ENCODE data around the gene PTPRM.

The PTPRM gene

DNA sequence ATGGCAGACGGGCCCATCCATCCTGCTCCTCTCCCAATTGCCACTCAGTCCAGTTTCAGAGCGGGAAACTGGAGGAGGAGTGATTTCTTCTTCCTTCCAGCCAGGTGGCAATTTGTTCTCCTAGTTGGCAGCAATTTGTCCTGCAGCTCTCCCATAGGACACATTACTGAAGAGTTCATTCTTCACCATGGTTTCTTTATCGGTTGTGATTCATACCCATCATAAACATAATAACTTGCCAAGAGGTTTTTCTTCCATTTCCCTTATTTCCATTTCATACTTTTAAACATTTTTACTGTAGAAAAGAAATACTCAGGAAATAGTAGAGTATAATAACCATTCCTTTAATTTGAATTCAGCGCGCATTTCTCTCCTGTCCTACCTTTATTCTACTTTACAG, 664.2 kb downstream of the PTPRM start:
- TF ChIP-seq, protein P1, sequence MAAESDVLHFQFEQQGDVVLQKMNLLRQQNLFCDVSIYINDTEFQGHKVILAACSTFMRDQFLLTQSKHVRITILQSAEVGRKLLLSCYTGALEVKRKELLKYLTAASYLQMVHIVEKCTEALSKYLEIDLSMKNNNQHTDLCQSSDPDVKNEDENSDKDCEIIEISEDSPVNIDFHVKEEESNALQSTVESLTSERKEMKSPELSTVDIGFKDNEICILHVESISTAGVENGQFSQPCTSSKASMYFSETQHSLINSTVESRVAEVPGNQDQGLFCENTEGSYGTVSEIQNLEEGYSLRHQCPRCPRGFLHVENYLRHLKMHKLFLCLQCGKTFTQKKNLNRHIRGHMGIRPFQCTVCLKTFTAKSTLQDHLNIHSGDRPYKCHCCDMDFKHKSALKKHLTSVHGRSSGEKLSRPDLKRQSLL (tag by site-specific recombination; IDR thresholded peaks at IDR 0.05), result no peak
- TF ChIP-seq, protein P2, sequence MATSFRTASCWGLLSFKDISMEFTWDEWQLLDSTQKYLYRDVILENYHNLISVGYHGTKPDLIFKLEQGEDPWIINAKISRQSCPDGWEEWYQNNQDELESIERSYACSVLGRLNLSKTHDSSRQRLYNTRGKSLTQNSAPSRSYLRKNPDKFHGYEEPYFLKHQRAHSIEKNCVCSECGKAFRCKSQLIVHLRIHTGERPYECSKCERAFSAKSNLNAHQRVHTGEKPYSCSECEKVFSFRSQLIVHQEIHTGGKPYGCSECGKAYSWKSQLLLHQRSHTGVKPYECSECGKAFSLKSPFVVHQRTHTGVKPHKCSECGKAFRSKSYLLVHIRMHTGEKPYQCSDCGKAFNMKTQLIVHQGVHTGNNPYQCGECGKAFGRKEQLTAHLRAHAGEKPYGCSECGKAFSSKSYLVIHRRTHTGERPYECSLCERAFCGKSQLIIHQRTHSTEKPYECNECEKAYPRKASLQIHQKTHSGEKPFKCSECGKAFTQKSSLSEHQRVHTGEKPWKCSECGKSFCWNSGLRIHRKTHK (tag by site-specific recombination; IDR thresholded peaks at IDR 0.05), result no peak
- TF ChIP-seq IKZF3 (tag by site-specific recombination; IDR thresholded peaks at IDR 0.05) (no peak), ZFP3 (tag by site-specific recombination; IDR thresholded peaks at IDR 0.05; ENCODE audit: low read depth) (no peak), GLIS2 (tag by site-specific recombination; IDR thresholded peaks at IDR 0.05) (no peak), ZNF791 (tag by site-specific recombination; IDR thresholded peaks at IDR 0.05) (no peak), ZNF157 (tag by site-specific recombination; IDR thresholded peaks at IDR 0.05) (no peak), REPIN1 (tag by site-specific recombination; IDR thresholded peaks at IDR 0.05; ENCODE audit: low read depth) (no peak), ZNF416 (tag by site-specific recombination; IDR thresholded peaks at IDR 0.05) (no peak), ZNF548 (tag by site-specific recombination; IDR thresholded peaks at IDR 0.05) (no peak), ZNF221 (tag by site-specific recombination; IDR thresholded peaks at IDR 0.05; ENCODE audit: borderline replicate concordance) (no peak), ZNF302 (tag by site-specific recombination; IDR thresholded peaks at IDR 0.05; ENCODE audit: low read depth) (no peak), TCF7L2 (IDR thresholded peaks at IDR 0.05; ENCODE audit: borderline replicate concordance, low read depth, low read length) (no peak), GFI1B (tag by site-specific recombination; IDR thresholded peaks at IDR 0.05) (no peak)
- TF ChIP-seq, protein P3, sequence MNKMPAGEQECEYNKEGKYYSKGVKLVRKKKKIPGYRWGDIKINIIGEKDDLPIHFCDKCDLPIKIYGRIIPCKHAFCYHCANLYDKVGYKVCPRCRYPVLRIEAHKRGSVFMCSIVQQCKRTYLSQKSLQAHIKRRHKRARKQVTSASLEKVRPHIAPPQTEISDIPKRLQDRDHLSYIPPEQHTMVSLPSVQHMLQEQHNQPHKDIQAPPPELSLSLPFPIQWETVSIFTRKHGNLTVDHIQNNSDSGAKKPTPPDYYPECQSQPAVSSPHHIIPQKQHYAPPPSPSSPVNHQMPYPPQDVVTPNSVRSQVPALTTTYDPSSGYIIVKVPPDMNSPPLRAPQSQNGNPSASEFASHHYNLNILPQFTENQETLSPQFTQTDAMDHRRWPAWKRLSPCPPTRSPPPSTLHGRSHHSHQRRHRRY (tag by site-specific recombination; IDR thresholded peaks at IDR 0.05), result no peak
- TF ChIP-seq, protein P4, sequence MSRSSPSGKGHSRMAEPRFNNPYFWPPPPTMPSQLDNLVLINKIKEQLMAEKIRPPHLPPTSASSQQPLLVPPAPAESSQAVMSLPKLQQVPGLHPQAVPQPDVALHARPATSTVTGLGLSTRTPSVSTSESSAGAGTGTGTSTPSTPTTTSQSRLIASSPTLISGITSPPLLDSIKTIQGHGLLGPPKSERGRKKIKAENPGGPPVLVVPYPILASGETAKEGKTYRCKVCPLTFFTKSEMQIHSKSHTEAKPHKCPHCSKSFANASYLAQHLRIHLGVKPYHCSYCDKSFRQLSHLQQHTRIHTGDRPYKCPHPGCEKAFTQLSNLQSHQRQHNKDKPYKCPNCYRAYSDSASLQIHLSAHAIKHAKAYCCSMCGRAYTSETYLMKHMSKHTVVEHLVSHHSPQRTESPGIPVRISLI (tag by site-specific recombination; IDR thresholded peaks at IDR 0.05), result no peak
- TF ChIP-seq, protein P5, sequence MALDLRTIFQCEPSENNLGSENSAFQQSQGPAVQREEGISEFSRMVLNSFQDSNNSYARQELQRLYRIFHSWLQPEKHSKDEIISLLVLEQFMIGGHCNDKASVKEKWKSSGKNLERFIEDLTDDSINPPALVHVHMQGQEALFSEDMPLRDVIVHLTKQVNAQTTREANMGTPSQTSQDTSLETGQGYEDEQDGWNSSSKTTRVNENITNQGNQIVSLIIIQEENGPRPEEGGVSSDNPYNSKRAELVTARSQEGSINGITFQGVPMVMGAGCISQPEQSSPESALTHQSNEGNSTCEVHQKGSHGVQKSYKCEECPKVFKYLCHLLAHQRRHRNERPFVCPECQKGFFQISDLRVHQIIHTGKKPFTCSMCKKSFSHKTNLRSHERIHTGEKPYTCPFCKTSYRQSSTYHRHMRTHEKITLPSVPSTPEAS (tag by site-specific recombination; IDR thresholded peaks at IDR 0.05), result no peak
- TF ChIP-seq, protein P6, sequence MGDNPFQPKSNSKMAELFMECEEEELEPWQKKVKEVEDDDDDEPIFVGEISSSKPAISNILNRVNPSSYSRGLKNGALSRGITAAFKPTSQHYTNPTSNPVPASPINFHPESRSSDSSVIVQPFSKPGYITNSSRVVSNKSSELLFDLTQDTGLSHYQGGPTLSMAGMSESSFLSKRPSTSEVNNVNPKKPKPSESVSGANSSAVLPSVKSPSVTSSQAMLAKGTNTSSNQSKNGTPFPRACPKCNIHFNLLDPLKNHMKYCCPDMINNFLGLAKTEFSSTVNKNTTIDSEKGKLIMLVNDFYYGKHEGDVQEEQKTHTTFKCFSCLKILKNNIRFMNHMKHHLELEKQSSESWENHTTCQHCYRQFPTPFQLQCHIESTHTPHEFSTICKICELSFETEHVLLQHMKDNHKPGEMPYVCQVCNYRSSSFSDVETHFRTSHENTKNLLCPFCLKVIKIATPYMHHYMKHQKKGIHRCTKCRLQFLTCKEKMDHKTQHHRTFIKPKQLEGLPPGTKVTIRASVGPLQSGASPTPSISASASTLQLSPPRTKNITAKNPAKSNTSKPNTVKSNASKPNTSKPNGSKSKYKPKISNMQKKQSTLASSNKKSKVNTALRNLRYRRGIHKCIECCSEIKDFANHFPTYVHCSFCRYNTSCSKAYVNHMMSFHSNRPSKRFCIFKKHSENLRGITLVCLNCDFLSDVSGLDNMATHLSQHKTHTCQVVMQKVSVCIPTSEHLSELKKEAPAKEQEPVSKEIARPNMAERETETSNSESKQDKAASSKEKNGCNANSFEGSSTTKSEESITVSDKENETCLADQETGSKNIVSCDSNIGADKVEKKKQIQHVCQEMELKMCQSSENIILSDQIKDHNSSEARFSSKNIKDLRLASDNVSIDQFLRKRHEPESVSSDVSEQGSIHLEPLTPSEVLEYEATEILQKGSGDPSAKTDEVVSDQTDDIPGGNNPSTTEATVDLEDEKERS (tag by site-specific recombination; IDR thresholded peaks at IDR 0.05), result no peak
- H3K36me3 ChIP-seq (ENCODE audit: control insufficient read depth in 2 of 2, insufficient read depth in 1 of 2, low read length in 2 of 2), result no peaks in the 10 kb centered on the region
- CTCF ChIA-PET, result interaction anchor here (0.7 kb wide), 1 partner anchor 136 kb away, joined by 4 read pairs; no protein-coding TSS in a partner anchor
- no peaks in the 10 kb centered on the region for H3K9me3 ChIP-seq (ENCODE audit: control insufficient read depth, insufficient read depth, low read depth, low read length)
- POLR2A ChIA-PET, result no interaction called here
- no peaks in the 10 kb centered on the region for H3K4me1 ChIP-seq (ENCODE audit: control insufficient read depth, insufficient read depth, low read length)
- no peak overlapping the region for H3K4me3 ChIP-seq (ENCODE audit: low read depth, low read length)
- no peak overlapping the region for H3K27ac ChIP-seq (ENCODE audit: extremely low read depth, low read depth, low read length)

Measured in HEK293 (cell line).